Measurements from ENCODE around the gene CTIF. TPM values are rescaled to one million over a fixed set of nuclear protein-coding genes. Genes with fewer than 3 reads are reported as not detected.

The CTIF gene
- total RNA-seq, 1 donor from 2014 or later, result 26.4 TPM

DNA sequence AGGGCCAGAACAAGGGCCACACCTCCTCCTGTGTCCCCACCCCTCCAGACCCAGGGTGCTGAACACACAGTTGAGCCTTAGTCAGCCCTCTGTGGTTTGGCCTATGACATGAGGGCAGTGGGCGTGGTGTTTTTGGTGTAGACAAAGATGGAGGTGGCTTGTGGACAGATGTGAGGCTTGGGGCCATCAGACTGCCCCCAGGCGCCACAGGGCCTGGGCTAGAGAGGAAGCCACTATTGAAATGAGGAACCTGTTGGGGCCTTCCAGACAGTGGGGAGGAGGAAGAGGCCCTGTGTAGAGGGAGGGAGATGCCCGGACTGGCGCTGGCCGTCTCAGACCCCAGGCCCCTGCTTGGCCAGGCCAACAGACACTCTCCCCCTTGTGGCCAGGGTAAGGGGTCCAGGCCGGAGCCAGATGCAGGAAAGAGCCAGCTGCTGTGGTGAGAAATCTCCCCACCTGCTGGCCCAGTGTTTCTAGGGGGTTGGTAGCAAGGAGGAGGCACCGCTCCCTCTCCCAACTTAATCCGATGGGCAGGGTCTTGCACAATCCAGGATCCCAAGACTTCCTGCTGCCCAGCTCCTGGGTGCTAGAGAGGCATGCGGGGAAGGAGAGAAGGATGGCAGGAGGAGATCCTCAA lies 358.2 kb downstream of the CTIF start:
- Mint-ChIP-seq H3K36me3 (ENCODE audit: insufficient read depth) (no peaks in the 10 kb centered on the region), H3K27ac (peak overlapping the region; percentile 80), H3K4me3 (ENCODE audit: low read depth) (no peak overlapping the region), H3K9me3 (ENCODE audit: low read depth) (peaks cover 5% of the 10 kb centered on the region), H3K4me1 (ENCODE audit: low read depth) (peaks cover 1% of the 10 kb centered on the region), H3K27me3 (no peaks in the 10 kb centered on the region)
- DNase-seq (ENCODE audit: low spot score, unreplicated experiment), result no peak
- TF ChIP-seq, protein P1, sequence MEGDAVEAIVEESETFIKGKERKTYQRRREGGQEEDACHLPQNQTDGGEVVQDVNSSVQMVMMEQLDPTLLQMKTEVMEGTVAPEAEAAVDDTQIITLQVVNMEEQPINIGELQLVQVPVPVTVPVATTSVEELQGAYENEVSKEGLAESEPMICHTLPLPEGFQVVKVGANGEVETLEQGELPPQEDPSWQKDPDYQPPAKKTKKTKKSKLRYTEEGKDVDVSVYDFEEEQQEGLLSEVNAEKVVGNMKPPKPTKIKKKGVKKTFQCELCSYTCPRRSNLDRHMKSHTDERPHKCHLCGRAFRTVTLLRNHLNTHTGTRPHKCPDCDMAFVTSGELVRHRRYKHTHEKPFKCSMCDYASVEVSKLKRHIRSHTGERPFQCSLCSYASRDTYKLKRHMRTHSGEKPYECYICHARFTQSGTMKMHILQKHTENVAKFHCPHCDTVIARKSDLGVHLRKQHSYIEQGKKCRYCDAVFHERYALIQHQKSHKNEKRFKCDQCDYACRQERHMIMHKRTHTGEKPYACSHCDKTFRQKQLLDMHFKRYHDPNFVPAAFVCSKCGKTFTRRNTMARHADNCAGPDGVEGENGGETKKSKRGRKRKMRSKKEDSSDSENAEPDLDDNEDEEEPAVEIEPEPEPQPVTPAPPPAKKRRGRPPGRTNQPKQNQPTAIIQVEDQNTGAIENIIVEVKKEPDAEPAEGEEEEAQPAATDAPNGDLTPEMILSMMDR (IDR thresholded peaks at IDR 0.05; ENCODE audit: unreplicated experiment), result peak; percentile 45

DNA sequence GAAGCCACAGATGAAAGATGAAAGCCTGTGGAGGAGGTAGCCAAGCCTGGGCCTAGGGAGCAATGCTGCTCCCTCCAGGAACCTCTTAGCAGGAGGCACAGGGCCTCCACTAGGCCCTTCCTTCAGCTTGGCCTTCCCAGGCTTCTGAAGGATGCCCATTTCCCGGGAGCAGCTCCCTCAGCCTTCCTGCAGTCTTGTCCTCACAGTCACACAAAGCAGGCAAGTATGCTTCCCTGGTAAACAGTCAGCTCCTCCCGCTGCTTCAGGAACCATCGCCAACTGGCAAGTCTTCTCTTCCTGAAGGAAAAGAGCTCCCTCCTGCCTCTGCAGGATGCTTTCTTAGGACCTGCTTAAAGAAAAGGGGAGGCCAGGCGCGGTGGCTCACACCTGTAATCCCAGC lies 358.7 kb downstream of the CTIF start:
- Mint-ChIP-seq H3K4me1 (ENCODE audit: low read depth) (peaks cover 1% of the 10 kb centered on the region), H3K27ac (no peak overlapping the region), H3K27me3 (no peaks in the 10 kb centered on the region), H3K4me3 (ENCODE audit: low read depth) (no peak overlapping the region), H3K9me3 (ENCODE audit: low read depth) (peaks cover 5% of the 10 kb centered on the region), H3K36me3 (ENCODE audit: insufficient read depth) (no peaks in the 10 kb centered on the region)
- TF ChIP-seq, protein P1 (IDR thresholded peaks at IDR 0.05; ENCODE audit: unreplicated experiment), result no peak
- no peak for DNase-seq (ENCODE audit: low spot score, unreplicated experiment)

DNA sequence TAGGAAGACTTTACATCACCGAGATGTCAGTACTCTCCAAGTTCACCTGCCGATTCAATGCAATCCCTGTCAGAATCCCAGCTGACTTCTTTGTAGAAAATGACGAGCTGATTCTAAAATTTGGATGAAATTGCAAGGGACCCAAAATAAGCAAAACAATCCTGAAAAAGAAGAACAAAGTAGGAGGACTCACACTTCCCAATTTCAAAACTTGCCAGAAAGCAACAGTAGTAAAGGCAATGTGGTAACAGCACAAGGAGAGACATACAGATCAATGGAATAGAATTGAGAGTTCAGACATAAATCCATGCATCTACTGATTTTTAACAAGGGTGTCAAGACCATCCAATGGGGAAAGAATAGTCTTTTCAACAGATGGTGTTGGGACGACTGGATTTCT lies 359.7 kb downstream of the CTIF start:
- Mint-ChIP-seq H3K4me1 (ENCODE audit: low read depth) (no peaks in the 10 kb centered on the region), H3K9me3 (ENCODE audit: low read depth) (peaks cover 5% of the 10 kb centered on the region), H3K36me3 (ENCODE audit: insufficient read depth) (no peaks in the 10 kb centered on the region), H3K27me3 (no peaks in the 10 kb centered on the region), H3K27ac (no peak overlapping the region), H3K4me3 (ENCODE audit: low read depth) (no peak overlapping the region)
- no peak for DNase-seq (ENCODE audit: low spot score, unreplicated experiment)
- TF ChIP-seq, protein P1 (IDR thresholded peaks at IDR 0.05; ENCODE audit: unreplicated experiment), result no peak

DNA sequence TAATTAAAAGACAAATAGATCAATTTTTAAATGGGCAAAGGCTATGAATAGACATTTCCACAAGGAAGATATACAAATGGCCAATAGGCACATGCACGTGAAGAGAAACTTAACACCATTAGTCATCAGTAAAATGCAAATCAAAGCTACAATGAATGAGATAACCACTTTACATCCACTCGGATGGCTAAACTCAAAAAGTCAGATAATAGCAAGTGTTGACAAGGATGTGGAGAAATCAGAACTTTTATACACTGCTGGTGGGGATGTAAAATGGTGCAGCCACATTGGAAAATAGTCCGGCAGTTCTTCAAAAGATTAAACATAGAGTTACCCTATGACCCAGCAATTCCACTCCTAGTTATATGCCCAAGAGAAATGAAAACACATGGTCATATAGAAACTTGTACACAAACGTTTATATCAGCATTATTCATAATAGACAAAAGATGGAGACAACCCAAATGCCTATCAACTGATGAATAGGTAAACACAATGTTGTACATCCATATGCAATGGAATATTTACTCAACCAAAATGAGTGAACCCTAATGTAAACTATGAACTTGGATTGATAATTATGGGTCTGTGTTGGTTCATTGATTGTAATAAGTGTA lies 360.8 kb downstream of the CTIF start:
- H3K4me1 Mint-ChIP-seq (ENCODE audit: low read depth), result no peaks in the 10 kb centered on the region
- no peak overlapping the region for H3K27ac Mint-ChIP-seq
- H3K27me3 Mint-ChIP-seq, result no peaks in the 10 kb centered on the region
- DNase-seq (ENCODE audit: low spot score, unreplicated experiment), result no peak
- H3K9me3 Mint-ChIP-seq (ENCODE audit: low read depth), result peaks cover 10% of the 10 kb centered on the region
- TF ChIP-seq, protein P1 (IDR thresholded peaks at IDR 0.05; ENCODE audit: unreplicated experiment), result no peak
- H3K4me3 Mint-ChIP-seq (ENCODE audit: low read depth), result no peak overlapping the region
- no peaks in the 10 kb centered on the region for H3K36me3 Mint-ChIP-seq (ENCODE audit: insufficient read depth)

DNA sequence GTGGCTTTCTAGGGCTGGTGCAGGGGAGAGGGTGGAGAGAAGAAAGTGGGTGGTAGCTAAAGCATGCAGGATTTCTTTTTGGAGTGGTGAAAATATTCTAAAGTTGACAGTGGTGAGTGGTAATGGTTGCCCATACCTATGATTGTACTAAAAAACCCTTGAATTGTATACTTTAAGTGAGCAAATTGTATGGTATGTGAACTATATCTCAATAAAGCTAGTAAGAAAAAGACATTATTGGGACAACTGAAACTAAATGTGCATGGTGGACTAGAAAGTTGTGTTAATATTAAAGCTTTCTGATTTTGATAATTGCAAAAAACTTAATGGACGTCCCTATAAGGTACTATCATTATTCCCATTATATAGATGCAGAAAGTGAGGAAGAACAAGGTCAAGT lies 361.6 kb downstream of the CTIF start:
- Mint-ChIP-seq H3K27me3 (no peaks in the 10 kb centered on the region), H3K4me1 (ENCODE audit: low read depth) (no peaks in the 10 kb centered on the region), H3K27ac (no peak overlapping the region), H3K4me3 (ENCODE audit: low read depth) (no peak overlapping the region), H3K36me3 (ENCODE audit: insufficient read depth) (no peaks in the 10 kb centered on the region), H3K9me3 (ENCODE audit: low read depth) (peaks cover 17% of the 10 kb centered on the region)
- DNase-seq (ENCODE audit: low spot score, unreplicated experiment), result no peak
- TF ChIP-seq, protein P1 (IDR thresholded peaks at IDR 0.05; ENCODE audit: unreplicated experiment), result no peak
